Vagina (tissue), 2 donors: ENCODE measurements around the gene IGFBP2. TPM values are rescaled to one million over a fixed set of nuclear protein-coding genes. Genes with fewer than 3 reads are reported as not detected.
"Not testable (repeated sequence)": the region's sequence is repeated elsewhere in the genome, so short reads cannot be mapped to it uniquely, and the experiment has no call there.

Experiments
- DNase-seq, 2 donors: peaks; one replicate each; pipeline ENCODE4 v3.0.0-alpha.2; 2017; ENCODE audit errors: extremely low spot score in 2 of 2
- H3K27ac ChIP-seq: fragments of 200-600 bp; sonication (generic); one replicate; pipeline ENCODE4 v1.5.1; 2019
- H3K27me3 ChIP-seq: fragments of 200-600 bp; sonication (generic); one replicate; pipeline ENCODE4 v1.5.1; 2019
- H3K36me3 ChIP-seq, 2 donors: fragments of 200-600 bp; sonication (generic); one replicate each; pipeline ENCODE4 v1.5.1; 2017 to 2019
- H3K4me1 ChIP-seq: fragments of 200-600 bp; sonication (generic); one replicate; pipeline ENCODE4 v1.5.1; 2019
- H3K4me3 ChIP-seq, 2 donors: fragments of 200-600 bp; sonication (generic); 1 replicate in 1 of 2; 2 replicates in 1 of 2; pipeline ENCODE4 v1.5.1; 2016 to 2019
- H3K9me3 ChIP-seq: fragments of 200-600 bp; sonication (generic); one replicate; pipeline ENCODE4 v1.5.1; 2019
- POLR2A ChIP-seq, 2 donors: fragments of 450-650 bp; IDR thresholded peaks; one replicate each; pipeline ENCODE4 v1.6.1; 2017; ENCODE audit warnings: antibody characterized with exemption in 2 of 2, mild to moderate bottlenecking in 2 of 2, moderate library complexity in 2 of 2
- POLR2AphosphoS5 ChIP-seq, 2 donors: sonication (generic); formaldehyde crosslinking; IDR thresholded peaks; one replicate each; pipeline ENCODE4 v1.9.0; 2017; ENCODE audit warnings: antibody characterized with exemption in 2 of 2, mild to moderate bottlenecking in 2 of 2, low read depth in 1 of 2; ENCODE audit not compliant: insufficient read depth in 1 of 2
- intact Hi-C: fragments of 100-400 bp; cut with DNase I; formaldehyde crosslinking; loops from one replicate; pipeline ENCODE4 v1.15.1; 2023
- total RNA-seq: library from RNA; depleted of rRNA; stranded (reverse); fragments of >200 nt; gene quantifications from one replicate; pipeline ENCODE4 v1.2.3, GENCODE V29; 2016
- TF ChIP-seq, protein P1 (sequence below), 3 experiments: fragments of 450-650 bp in 2 of 3; fragments of 200-600 bp in 1 of 3; sonication (generic) in 1 of 3; IDR thresholded peaks; one replicate each; pipeline ENCODE4 v1.5.1; 2017 to 2019; ENCODE audit warnings: antibody characterized with exemption in 3 of 3, mild to moderate bottlenecking in 2 of 3, moderate library complexity in 2 of 3

Gene IGFBP2
- total RNA-seq, 1 donor from 2014 or later, result 82.7 TPM

DNA sequence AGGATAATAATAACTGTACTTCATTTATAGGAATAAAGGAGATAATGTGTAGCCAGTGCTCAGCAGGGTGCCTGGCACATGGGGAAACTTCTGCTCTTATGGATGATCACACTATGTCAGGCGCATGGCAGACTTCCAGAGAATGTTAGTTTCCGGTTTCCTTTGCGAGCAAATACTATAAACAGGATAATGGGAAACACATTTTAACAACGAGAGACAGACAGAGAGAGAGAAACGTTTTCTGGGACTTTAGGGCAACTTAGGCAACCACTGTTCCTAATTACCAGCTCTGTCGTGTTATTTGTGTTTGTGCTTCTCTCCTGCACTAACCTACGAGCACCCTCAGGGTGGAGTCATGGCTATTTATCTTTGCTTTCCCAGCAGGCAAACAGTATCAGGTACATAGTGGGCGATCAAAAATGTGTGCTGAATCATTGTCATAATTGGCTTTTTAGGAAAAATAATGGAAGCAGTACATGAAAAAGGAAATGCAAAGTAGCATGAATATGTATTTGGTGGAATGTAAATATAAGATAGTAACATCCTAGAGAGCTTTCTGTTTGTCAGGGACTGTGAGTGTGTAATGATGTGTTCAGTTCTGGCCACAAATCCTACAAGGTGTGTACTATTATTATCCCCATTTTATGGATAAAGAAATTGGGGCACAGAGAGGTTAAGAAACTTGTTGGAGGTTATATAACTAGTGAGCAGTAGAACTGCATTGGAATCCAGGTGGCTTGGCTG, 36.8 kb upstream of the IGFBP2 start:
- H3K36me3 ChIP-seq, result no peaks in the 10 kb centered on the region
- intact Hi-C loops, result no loop called here
- H3K9me3 ChIP-seq, result no peaks in the 10 kb centered on the region
- H3K4me1 ChIP-seq, result peaks cover 26% of the 10 kb centered on the region
- H3K4me3 ChIP-seq, result no peak overlapping the region
- TF ChIP-seq, protein P1, sequence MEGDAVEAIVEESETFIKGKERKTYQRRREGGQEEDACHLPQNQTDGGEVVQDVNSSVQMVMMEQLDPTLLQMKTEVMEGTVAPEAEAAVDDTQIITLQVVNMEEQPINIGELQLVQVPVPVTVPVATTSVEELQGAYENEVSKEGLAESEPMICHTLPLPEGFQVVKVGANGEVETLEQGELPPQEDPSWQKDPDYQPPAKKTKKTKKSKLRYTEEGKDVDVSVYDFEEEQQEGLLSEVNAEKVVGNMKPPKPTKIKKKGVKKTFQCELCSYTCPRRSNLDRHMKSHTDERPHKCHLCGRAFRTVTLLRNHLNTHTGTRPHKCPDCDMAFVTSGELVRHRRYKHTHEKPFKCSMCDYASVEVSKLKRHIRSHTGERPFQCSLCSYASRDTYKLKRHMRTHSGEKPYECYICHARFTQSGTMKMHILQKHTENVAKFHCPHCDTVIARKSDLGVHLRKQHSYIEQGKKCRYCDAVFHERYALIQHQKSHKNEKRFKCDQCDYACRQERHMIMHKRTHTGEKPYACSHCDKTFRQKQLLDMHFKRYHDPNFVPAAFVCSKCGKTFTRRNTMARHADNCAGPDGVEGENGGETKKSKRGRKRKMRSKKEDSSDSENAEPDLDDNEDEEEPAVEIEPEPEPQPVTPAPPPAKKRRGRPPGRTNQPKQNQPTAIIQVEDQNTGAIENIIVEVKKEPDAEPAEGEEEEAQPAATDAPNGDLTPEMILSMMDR (IDR thresholded peaks at IDR 0.05), result no peak
- TF ChIP-seq POLR2AphosphoS5 (IDR thresholded peaks at IDR 0.05; ENCODE audit: insufficient read depth in 1 of 2, low read depth in 1 of 2) (no peak), POLR2A (IDR thresholded peaks at IDR 0.05) (no peak)
- no peaks in the 10 kb centered on the region for H3K27me3 ChIP-seq
- H3K27ac ChIP-seq, result no peak overlapping the region
- DNase-seq, result no peak

DNA sequence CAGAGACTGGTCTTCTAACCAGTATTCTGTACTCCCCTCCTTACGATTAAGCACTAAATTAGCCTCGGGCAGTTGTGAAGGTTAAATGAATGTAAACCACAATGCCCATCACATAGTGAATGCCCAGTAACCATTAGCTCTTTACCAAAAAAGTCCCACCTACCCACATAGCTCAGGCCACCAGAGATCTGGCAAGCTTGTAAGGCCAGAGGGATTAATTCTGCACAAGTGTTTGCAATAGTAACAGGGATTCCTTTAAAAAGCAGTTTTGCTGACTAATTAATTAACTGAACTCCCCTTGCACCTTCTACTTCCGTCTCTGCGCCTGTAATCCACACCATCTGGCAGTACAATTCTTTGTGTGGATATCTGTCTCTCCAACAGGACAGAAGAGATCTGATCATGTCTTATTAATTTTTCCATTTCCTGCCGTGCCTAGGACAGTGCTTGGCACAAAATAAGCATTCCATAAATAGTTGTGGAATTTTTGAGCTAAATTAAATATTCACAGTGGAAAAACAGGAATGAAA, 36.2 kb upstream of the IGFBP2 start:
- Histone ChIP-seq H3K4me3 (no peak overlapping the region), H3K27me3 (no peaks in the 10 kb centered on the region), H3K36me3 (no peaks in the 10 kb centered on the region), H3K4me1 (peaks cover 26% of the 10 kb centered on the region), H3K27ac (no peak overlapping the region), H3K9me3 (no peaks in the 10 kb centered on the region)
- no peak for DNase-seq
- intact Hi-C loops, result no loop called here
- TF ChIP-seq, protein P1 (IDR thresholded peaks at IDR 0.05), result no peak
- TF ChIP-seq POLR2AphosphoS5 (IDR thresholded peaks at IDR 0.05; ENCODE audit: insufficient read depth in 1 of 2, low read depth in 1 of 2), result no peak
- TF ChIP-seq POLR2A (IDR thresholded peaks at IDR 0.05), result no peak

DNA sequence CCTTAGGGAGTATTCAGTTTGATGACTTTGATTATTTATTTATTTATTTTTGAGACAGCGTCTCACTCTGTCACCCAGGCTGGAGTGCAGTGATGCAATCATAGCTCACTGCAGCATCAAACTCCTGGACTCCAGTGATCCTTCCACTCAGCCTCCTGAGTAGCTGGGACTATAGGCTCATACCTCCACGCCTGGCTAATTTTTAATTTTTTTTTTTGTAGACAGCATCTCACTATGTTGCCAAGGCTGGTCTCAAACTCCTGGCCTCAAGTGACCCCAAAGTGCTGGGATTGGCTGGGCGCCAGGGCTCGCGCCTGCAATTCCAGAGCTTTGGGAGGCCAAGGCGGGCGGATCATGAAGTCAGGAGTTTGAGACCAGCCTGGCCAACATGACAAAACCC, 35.4 kb upstream of the IGFBP2 start:
- H3K27me3 ChIP-seq, H3K4me3 ChIP-seq, H3K27ac ChIP-seq, intact Hi-C loops, H3K9me3 ChIP-seq, DNase-seq, H3K36me3 ChIP-seq: not testable (repeated sequence)
- H3K4me1 ChIP-seq, result peaks cover 26% of the 10 kb centered on the region

DNA sequence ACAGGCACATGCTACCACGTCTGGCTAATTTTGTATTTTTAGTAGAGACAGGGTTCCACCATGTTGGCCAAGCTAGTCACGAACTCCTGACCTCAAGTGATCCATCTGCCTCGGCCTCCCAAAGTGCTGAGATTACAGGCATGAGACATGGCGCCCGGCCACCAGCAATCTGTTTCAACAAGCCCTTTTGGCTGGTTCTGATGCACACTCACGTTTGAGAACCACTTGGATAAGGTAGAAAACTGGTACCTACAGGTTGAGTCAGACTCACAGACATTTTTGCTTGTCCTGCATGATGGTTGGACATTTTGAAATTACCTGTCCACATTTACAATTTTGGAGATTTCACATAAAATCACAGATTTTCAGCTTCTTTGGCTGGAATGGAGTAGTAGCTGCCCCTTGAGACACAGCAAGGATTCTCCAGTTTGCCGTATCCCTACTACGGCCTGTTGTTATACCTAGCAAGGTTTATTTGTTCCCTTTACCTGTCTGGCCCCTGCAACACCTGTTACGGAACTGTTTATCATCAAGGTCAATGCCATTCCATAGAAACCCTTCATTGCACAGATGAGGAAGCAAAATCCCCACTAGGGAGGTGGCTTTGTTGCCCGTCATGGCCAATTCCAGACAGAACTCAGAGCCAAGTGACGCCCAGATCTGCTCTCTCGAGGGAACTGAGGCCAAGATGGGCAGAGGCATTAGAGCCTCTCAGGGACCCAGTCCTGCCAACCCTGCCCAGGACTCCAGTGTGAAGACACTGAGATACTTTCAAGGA, 31.4 kb upstream of the IGFBP2 start:
- intact Hi-C loops, result no loop called here
- Histone ChIP-seq H3K4me3 (no peak overlapping the region), H3K9me3 (no peaks in the 10 kb centered on the region), H3K27ac (no peak overlapping the region), H3K36me3 (no peaks in the 10 kb centered on the region), H3K4me1 (peaks cover 20% of the 10 kb centered on the region), H3K27me3 (no peaks in the 10 kb centered on the region)
- no peak for DNase-seq
- TF ChIP-seq, protein P1 (IDR thresholded peaks at IDR 0.05), result no peak
- TF ChIP-seq POLR2A (IDR thresholded peaks at IDR 0.05), result no peak
- TF ChIP-seq POLR2AphosphoS5 (IDR thresholded peaks at IDR 0.05; ENCODE audit: insufficient read depth in 1 of 2, low read depth in 1 of 2), result no peak

DNA sequence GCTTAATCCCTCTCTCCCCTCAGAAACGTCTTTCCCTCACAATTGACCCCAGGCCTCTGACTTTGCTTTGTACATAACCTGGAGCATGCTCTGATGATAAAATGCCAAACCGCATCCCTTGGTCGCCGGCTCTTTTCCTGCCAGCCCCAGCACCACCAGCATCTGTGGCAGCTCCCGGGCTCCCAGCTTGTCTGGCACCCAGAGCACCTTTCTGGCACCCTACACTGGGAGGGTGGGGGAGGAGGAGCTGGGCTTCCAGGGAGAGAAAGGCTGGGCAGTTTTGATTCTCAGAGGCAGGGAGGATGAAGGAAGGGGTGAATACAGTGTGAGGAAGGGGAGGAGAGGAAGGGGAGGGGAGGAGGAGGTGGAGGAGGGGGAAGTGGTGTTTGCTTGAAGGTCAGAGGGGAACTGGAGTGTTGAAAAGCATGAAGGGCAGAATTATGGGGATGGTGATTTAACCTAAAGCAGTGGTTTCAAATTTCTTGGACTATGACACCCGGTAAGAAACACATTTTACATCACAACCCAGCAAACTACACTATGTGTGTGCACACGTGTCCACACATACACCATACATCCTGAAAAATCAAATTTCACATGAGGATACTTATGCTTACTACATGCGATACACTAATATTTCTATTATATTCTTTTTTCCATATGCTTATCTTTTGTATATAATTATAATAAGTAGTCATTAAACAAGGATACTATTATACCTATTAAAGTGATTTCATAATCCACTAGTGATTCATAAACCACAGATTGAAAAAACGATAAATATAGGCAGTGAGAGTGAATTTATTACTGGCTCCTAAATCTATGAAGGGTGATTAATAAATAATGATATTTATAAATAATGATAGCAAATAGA, 30.0 kb upstream of the IGFBP2 start:
- intact Hi-C loops, result no loop called here
- TF ChIP-seq, protein P1 (IDR thresholded peaks at IDR 0.05), result no peak
- TF ChIP-seq POLR2A (IDR thresholded peaks at IDR 0.05) (no peak), POLR2AphosphoS5 (IDR thresholded peaks at IDR 0.05; ENCODE audit: insufficient read depth in 1 of 2, low read depth in 1 of 2) (no peak)

More for the DNA sequence above, 30.0 kb upstream of the IGFBP2 start:
- peaks cover 6% of the 10 kb centered on the region for H3K4me1 ChIP-seq
- no peak overlapping the region for H3K27ac ChIP-seq
- DNase-seq, result no peak
- no peaks in the 10 kb centered on the region for H3K36me3 ChIP-seq
- H3K9me3 ChIP-seq, result no peaks in the 10 kb centered on the region
- H3K4me3 ChIP-seq, result no peak overlapping the region
- no peaks in the 10 kb centered on the region for H3K27me3 ChIP-seq
